DND-41 (cell line): ENCODE data around the gene A2M.

Source experiments
- EZH2 ChIP-seq: IDR thresholded peaks from 3 replicates; pipeline ENCODE4 v1.6.1; 2012; ENCODE audit warnings: borderline replicate concordance, low read depth, mild to moderate bottlenecking, moderate library complexity, low read length, inconsistent platforms; ENCODE audit not compliant: severe bottlenecking
- TF ChIP-seq, protein P1 (sequence below): IDR thresholded peaks from 2 replicates; pipeline ENCODE4 v1.5.1; 2012; ENCODE audit warnings: borderline replicate concordance, low read length, moderate library complexity, mild to moderate bottlenecking; ENCODE audit not compliant: poor library complexity, severe bottlenecking; ENCODE audit errors: extremely low read depth

DNA sequence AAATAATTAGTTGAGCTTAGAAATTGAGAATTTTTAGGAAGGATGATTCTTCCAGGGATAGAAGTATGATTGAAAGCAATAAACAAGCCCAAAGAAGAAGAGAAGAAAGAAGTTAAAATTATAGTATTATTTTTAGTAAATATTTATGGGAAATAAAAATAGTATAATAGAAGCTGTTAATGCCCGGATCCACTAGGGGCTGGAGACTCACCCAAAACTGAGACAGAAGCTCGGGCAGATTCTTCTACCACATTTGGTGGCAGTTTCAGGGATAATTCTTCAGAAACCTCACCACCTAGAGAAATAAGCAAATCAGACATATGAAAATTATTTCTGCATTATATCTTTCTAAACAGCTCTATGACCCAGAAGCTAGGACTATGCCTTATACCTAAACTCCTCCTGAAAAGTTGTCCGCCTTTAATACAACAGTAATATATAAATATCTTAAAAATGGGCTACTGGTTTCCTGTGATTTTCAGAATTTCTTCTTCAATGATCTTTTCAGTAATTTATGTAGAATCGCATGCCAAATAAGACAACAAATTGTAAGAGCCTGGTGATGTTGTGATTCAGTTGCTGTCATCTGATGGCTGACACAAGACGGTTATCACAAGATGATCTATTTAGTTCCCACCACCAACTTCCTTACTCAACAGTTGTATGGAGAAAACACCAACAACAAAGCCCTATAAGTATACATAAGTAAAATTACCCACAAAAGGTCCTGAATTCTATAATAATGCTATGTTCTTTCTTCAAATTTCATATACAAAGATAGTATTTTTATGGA is 35.6 kb downstream of the A2M start:
- no peak for TF ChIP-seq EZH2
- TF ChIP-seq, protein P1, sequence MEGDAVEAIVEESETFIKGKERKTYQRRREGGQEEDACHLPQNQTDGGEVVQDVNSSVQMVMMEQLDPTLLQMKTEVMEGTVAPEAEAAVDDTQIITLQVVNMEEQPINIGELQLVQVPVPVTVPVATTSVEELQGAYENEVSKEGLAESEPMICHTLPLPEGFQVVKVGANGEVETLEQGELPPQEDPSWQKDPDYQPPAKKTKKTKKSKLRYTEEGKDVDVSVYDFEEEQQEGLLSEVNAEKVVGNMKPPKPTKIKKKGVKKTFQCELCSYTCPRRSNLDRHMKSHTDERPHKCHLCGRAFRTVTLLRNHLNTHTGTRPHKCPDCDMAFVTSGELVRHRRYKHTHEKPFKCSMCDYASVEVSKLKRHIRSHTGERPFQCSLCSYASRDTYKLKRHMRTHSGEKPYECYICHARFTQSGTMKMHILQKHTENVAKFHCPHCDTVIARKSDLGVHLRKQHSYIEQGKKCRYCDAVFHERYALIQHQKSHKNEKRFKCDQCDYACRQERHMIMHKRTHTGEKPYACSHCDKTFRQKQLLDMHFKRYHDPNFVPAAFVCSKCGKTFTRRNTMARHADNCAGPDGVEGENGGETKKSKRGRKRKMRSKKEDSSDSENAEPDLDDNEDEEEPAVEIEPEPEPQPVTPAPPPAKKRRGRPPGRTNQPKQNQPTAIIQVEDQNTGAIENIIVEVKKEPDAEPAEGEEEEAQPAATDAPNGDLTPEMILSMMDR = no peak
